OCI-LY3 (cell line): ENCODE data around the gene PLBD1.

Source experiments
- EZH2phosphoT487 ChIP-seq: fragments of 200-600 bp; shearing (Covaris generic); IDR thresholded peaks from 2 replicates; pipeline ENCODE4 v1.6.1; 2018; ENCODE audit warnings: antibody characterized with exemption, mixed run types, low read depth
- TF ChIP-seq, protein P1 (sequence below): fragments of 200-600, 300-600 bp; sonication (generic); IDR thresholded peaks from 2 replicates; pipeline ENCODE4 v1.5.1; 2014; ENCODE audit warnings: antibody characterized with exemption, low read length, low read depth

DNA sequence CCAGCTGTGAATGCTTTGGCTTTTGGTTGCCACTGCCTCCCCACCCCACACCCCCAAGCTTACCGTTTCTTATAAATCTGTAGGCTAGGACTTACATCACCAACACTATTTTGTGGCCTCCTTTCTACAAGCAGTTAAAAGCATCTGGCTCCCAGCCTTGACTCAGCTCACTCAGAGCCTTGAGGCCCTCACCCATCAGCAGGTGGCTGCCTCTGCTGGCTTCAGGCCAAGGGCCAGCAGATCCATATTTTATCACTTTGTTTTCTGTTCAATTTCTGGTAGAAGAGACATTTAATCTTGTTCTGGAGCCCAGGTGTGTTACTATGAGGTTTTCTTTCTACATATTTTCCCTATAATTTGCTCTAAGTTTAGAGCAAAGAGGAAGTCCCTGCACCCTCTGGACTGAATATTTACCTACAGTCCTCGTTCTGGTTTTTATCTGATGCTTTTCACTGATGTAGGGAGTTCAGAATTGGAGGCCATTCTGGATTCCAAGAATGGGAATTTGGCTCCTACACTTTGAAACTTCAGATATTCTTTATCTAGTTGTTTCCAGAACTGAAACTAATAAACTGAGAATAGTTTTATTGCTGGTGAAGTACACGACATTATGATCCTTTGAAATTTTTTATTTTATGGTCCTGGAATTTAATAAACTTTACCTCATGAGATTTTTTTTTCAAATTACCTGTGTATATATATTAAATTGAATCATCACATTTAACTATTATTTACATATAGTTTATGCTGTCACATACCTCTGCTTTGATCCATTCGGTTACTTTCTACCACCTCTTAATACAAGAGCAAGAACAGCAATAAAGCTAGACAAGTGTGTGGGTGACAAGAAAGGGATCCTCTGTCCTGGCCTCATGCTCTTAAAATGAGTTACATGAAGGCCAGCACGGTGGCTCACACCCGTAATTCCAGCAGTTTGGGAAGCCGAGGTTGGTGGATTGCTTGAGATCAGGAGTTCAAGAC, 22.2 kb downstream of the PLBD1 start:
- TF ChIP-seq, protein P1, sequence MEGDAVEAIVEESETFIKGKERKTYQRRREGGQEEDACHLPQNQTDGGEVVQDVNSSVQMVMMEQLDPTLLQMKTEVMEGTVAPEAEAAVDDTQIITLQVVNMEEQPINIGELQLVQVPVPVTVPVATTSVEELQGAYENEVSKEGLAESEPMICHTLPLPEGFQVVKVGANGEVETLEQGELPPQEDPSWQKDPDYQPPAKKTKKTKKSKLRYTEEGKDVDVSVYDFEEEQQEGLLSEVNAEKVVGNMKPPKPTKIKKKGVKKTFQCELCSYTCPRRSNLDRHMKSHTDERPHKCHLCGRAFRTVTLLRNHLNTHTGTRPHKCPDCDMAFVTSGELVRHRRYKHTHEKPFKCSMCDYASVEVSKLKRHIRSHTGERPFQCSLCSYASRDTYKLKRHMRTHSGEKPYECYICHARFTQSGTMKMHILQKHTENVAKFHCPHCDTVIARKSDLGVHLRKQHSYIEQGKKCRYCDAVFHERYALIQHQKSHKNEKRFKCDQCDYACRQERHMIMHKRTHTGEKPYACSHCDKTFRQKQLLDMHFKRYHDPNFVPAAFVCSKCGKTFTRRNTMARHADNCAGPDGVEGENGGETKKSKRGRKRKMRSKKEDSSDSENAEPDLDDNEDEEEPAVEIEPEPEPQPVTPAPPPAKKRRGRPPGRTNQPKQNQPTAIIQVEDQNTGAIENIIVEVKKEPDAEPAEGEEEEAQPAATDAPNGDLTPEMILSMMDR, result no peak
- TF ChIP-seq EZH2phosphoT487, result no peak
